Measurements from ENCODE around the gene FDPS. TPM values are rescaled to one million over a fixed set of nuclear protein-coding genes. Genes with fewer than 3 reads are reported as not detected.
A peak's percentile ranks its signal among the peaks of the same experiment; 100 is the strongest.

FDPS gene
- total RNA-seq, 1 experiment from 2014 or later, result 228 TPM

DNA sequence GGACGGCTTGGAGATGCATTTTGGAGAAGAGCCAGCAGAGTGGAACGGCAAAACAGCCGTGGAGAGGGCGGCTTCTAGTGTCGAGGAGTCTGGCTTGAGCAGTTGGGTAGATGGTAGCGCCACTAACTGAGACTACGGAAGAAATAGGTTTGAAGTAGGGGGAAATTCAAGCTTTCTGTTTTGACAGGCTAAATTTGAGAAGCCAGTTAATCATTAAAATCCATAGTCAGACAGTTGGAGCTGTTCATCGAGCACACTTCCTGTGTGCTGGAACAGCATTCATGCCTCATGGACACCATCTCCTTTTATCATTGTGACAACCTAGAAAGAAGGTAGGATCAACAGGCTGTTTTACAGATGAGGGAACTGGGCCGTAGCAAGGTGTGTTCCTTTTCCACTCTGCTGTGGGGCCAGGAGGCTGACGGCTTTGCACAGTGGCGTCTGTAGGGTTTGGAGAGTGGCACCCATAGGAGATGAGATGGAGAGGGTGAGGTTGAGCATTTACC lies 4.1 kb upstream of the FDPS start:
- Histone ChIP-seq H3K4me3 (ENCODE audit: low read depth, low read length) (no peak overlapping the region), H3K36me3 (ENCODE audit: control insufficient read depth, insufficient read depth, low read length) (no peaks in the 10 kb centered on the region), H3K4me1 (peaks cover 5% of the 10 kb centered on the region; the same call in 1 of the 2 replicates), H3K27me3 (replicated peaks; ENCODE audit: control insufficient read depth, insufficient read depth, low read length) (no peaks in the 10 kb centered on the region), H3K9me3 (no peaks in the 10 kb centered on the region)
- CTCF ChIA-PET, result interaction anchor here (1.6 kb wide), 1 partner anchor 26 kb away, joined by 3 read pairs; no protein-coding TSS in a partner anchor
- DNase-seq, result no peak
- intact Hi-C loops (cut with micrococcal nuclease; ENCODE audit: unreplicated experiment), result no loop called here
- peaks cover 21% of the 10 kb centered on the region for H3K36me3 Mint-ChIP-seq (ENCODE audit: insufficient read depth, unreplicated experiment)
- TF ChIP-seq, protein P1, sequence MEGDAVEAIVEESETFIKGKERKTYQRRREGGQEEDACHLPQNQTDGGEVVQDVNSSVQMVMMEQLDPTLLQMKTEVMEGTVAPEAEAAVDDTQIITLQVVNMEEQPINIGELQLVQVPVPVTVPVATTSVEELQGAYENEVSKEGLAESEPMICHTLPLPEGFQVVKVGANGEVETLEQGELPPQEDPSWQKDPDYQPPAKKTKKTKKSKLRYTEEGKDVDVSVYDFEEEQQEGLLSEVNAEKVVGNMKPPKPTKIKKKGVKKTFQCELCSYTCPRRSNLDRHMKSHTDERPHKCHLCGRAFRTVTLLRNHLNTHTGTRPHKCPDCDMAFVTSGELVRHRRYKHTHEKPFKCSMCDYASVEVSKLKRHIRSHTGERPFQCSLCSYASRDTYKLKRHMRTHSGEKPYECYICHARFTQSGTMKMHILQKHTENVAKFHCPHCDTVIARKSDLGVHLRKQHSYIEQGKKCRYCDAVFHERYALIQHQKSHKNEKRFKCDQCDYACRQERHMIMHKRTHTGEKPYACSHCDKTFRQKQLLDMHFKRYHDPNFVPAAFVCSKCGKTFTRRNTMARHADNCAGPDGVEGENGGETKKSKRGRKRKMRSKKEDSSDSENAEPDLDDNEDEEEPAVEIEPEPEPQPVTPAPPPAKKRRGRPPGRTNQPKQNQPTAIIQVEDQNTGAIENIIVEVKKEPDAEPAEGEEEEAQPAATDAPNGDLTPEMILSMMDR (IDR thresholded peaks at IDR 0.05; ENCODE audit: insufficient read depth in 1 of 2, low read depth in 1 of 2, low read length in 1 of 2, severe bottlenecking in 1 of 2, unreplicated experiment in 1 of 2), result no peak
- no peak overlapping the region for H3K4me3 Mint-ChIP-seq (ENCODE audit: unreplicated experiment)
- H3K9me3 Mint-ChIP-seq (ENCODE audit: unreplicated experiment), result no peaks in the 10 kb centered on the region
- H3K27ac Mint-ChIP-seq (ENCODE audit: unreplicated experiment), result no peak overlapping the region
- peaks cover 6% of the 10 kb centered on the region for H3K4me1 Mint-ChIP-seq (ENCODE audit: low read depth, unreplicated experiment)
- POLR2A ChIA-PET, result no interaction called here
- H3K27me3 Mint-ChIP-seq (ENCODE audit: insufficient read depth, unreplicated experiment), result no peaks in the 10 kb centered on the region
- BruUV-seq (replicated peaks), result no TSS peak

DNA sequence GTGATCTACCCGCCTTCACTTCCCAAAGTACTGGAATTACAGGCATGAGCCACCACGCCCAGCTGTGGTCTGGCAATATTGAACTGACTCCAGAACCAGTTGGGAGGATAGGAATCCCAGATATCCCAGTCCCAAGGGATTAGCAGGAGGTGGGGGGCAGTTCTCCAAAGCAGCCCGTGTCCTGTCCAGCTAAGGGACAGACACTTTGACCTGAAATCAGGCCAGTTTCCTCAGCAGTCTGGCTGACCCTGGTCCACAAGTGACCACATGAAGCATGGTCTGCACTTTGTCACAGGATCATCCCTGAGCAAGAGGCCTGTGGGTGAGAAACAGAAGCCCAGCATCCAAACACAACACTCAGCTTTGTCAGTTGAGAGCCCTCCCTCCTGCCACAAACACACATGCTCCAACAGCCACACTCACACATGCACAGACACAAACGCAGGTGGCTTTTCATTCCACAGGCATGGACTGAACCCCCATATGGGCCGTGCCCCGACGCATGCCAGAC lies 2.7 kb upstream of the FDPS start:
- DNase-seq, result no peak
- Histone ChIP-seq H3K4me1 (peaks cover 12% of the 10 kb centered on the region; the same call in 1 of the 2 replicates), H3K27me3 (replicated peaks; ENCODE audit: control insufficient read depth, insufficient read depth, low read length) (no peaks in the 10 kb centered on the region), H3K36me3 (ENCODE audit: control insufficient read depth, insufficient read depth, low read length) (0 out of 2 replicates have a peak, but pooled peaks cover 2% of the 10 kb centered on the region), H3K9me3 (no peaks in the 10 kb centered on the region), H3K4me3 (ENCODE audit: low read depth, low read length) (no peak overlapping the region)
- Mint-ChIP-seq H3K4me3 (ENCODE audit: unreplicated experiment) (no peak overlapping the region), H3K27ac (ENCODE audit: unreplicated experiment) (no peak overlapping the region), H3K27me3 (ENCODE audit: insufficient read depth, unreplicated experiment) (no peaks in the 10 kb centered on the region), H3K36me3 (ENCODE audit: insufficient read depth, unreplicated experiment) (peaks cover 30% of the 10 kb centered on the region), H3K9me3 (ENCODE audit: unreplicated experiment) (no peaks in the 10 kb centered on the region), H3K4me1 (ENCODE audit: low read depth, unreplicated experiment) (peaks cover 12% of the 10 kb centered on the region)
- TF ChIP-seq, protein P1 (IDR thresholded peaks at IDR 0.05; ENCODE audit: insufficient read depth in 1 of 2, low read depth in 1 of 2, low read length in 1 of 2, severe bottlenecking in 1 of 2, unreplicated experiment in 1 of 2), result no peak
- POLR2A ChIA-PET, result no interaction called here
- no TSS peak for BruUV-seq (replicated peaks)
- CTCF ChIA-PET, result interaction anchor here (1.4 kb wide), 1 partner anchor 55 kb away, joined by 8 read pairs; no protein-coding TSS in a partner anchor
- intact Hi-C loops (cut with micrococcal nuclease; ENCODE audit: unreplicated experiment), result no loop called here

DNA sequence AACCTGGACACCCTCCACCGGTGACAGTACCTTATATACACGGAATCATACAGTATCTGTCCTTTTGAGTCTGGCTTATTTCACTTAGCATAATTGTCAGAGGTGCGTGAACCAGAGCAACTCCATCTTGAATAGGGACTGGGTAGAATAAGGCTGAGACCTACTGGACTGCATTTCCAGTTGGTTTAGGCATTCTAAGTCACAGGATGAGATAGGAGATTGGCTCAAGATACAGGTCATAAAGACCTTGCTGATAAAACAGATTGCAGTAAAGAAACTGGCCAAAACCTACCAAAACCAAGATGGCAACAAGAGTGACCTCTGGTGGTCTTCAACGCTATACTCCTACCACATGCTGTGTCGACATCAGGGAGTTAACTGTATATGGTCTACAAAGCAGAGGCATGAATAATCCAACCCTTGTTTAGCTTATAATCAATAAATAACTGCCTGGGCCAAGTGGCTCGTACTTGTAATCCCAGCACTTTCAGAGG lies 1.4 kb upstream of the FDPS start:
- POLR2A ChIA-PET, result no interaction called here
- CTCF ChIA-PET, result interaction anchor here (0.7 to 1.9 kb wide), 6 partner anchors 16 to 1503 kb away, joined by 4 to 10 read pairs (median 7); partner anchors contain the start of gene CLK2
- no peak overlapping the region for H3K4me3 ChIP-seq (ENCODE audit: low read depth, low read length)
- Mint-ChIP-seq H3K4me1 (ENCODE audit: low read depth, unreplicated experiment) (peaks cover 12% of the 10 kb centered on the region), H3K36me3 (ENCODE audit: insufficient read depth, unreplicated experiment) (peaks cover 44% of the 10 kb centered on the region), H3K27me3 (ENCODE audit: insufficient read depth, unreplicated experiment) (no peaks in the 10 kb centered on the region), H3K9me3 (ENCODE audit: unreplicated experiment) (no peaks in the 10 kb centered on the region), H3K4me3 (ENCODE audit: unreplicated experiment) (no peak overlapping the region), H3K27ac (ENCODE audit: unreplicated experiment) (peak overlapping the region; percentile 19)
- H3K9me3 ChIP-seq, result no peaks in the 10 kb centered on the region
- H3K4me1 ChIP-seq, result peaks cover 12% of the 10 kb centered on the region; the same call in 1 of the 2 replicates
- peak in 1 of 2 experiments; percentile 58 for DNase-seq
- intact Hi-C loops (cut with micrococcal nuclease; ENCODE audit: unreplicated experiment), result no loop called here
- H3K27me3 ChIP-seq (replicated peaks; ENCODE audit: control insufficient read depth, insufficient read depth, low read length), result no peaks in the 10 kb centered on the region
- peaks cover 3% of the 10 kb centered on the region for H3K36me3 ChIP-seq (ENCODE audit: control insufficient read depth, insufficient read depth, low read length)
- BruUV-seq (replicated peaks), result no TSS peak
- TF ChIP-seq, protein P1 (IDR thresholded peaks at IDR 0.05; ENCODE audit: insufficient read depth in 1 of 2, low read depth in 1 of 2, low read length in 1 of 2, severe bottlenecking in 1 of 2, unreplicated experiment in 1 of 2), result peak in 1 of 2 experiments; percentile 24
